Measurements from ENCODE around the gene CYP39A1.

CYP39A1 gene

GRCh38 chr6:46502486-46503119 is 150.0 kb downstream of the CYP39A1 start:
- peak; percentile 89 for DNase-seq (ENCODE audit: low spot score)
- Histone ChIP-seq H3K4me3 (no peak overlapping the region), H3K27ac (peak overlapping the region; percentile 86 to 92)
- TF ChIP-seq, protein P1, sequence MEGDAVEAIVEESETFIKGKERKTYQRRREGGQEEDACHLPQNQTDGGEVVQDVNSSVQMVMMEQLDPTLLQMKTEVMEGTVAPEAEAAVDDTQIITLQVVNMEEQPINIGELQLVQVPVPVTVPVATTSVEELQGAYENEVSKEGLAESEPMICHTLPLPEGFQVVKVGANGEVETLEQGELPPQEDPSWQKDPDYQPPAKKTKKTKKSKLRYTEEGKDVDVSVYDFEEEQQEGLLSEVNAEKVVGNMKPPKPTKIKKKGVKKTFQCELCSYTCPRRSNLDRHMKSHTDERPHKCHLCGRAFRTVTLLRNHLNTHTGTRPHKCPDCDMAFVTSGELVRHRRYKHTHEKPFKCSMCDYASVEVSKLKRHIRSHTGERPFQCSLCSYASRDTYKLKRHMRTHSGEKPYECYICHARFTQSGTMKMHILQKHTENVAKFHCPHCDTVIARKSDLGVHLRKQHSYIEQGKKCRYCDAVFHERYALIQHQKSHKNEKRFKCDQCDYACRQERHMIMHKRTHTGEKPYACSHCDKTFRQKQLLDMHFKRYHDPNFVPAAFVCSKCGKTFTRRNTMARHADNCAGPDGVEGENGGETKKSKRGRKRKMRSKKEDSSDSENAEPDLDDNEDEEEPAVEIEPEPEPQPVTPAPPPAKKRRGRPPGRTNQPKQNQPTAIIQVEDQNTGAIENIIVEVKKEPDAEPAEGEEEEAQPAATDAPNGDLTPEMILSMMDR (IDR thresholded peaks at IDR 0.05): no peak

DNA sequence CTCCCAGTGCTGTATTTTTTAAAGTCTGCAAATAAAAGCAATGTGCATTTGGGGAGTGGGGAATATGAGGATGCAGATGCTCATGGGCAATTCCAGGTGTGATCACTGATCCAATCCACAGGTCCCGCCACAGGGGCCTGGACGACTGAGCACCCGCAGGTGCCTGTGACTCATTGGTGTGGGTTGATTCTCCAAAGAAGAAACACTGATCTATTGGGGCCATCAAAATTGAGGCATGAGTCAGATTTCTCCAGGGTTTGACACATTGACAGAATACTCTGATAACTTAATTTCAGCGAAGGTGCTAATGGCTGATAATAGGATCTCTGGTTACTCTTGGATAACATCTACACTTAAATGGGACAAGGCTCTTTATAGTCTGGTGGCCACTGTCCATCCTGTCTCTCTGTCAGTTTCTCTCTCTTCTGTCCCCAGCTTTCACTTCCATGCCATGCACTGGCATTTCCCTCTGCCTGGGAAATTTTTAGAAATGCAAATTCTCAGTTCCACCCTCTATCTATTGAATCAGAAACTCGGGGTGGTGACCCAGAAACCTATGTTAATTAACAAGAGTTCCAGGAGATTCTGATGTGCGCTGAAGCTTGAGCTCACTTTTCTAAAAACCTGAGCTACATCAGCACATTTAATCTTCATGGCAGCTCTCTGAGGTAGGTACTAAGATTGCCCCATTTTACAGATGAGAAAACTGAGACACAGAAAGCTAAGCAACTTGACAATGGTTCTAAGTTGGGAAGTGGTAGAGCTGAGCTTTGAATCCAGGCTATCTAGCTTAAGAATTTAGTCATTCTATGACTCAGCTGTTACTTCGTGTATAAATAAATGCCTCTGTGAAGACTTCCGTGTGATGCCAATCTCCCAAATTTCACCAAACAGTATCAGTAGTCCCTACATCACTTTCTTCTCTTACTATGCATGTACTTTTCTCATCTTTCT is 151.2 kb downstream of the CYP39A1 start:
- Histone ChIP-seq H3K27ac (peak overlapping the region; percentile 86 to 92), H3K4me3 (peak overlapping the region; percentile 5)
- DNase-seq (ENCODE audit: low spot score): no peak
- TF ChIP-seq, protein P1 (IDR thresholded peaks at IDR 0.05): no peak

- TF ChIP-seq, protein P1 (IDR thresholded peaks at IDR 0.05): no peak
- Histone ChIP-seq H3K4me3 (no peak overlapping the region), H3K27ac (peak overlapping the region; percentile 84 to 92)
- DNase-seq (ENCODE audit: low spot score): no peak
Measured at GRCh38 chr6:46500382-46500781, 152.2 kb downstream of the CYP39A1 start.
